ENCODE measurements around the gene C11orf68.

The C11orf68 gene

DNA sequence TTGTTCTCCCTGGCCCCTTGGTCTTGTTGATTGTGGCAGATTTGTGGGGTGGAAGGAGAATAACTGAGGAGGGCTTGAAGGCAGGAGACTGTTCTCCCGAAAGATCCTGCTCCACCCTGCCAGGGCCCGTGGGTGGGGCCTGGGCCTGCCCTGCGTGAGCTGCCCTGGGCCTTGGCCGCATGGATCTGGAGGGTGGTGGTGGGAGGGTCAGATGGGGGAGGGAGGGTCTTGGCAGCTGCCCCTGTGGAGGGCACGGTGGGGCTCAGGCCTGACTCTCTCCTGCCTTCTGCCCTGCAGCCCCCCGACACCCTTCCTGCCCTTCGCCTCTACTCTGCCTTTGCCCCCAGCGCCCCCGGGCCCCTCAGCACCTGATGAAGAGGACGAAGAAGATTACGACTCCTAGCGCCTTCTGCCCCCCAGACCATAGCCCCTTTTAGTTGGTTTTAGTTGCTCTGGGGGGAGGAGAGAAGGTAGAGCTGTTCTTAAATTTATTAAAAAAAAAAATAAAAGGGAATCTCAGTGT is 2.2 kb upstream of the C11orf68 start:
- H3K4me3 ChIP-seq (ENCODE audit: low read depth, low read length) = no peak overlapping the region
- TF ChIP-seq, protein P1, sequence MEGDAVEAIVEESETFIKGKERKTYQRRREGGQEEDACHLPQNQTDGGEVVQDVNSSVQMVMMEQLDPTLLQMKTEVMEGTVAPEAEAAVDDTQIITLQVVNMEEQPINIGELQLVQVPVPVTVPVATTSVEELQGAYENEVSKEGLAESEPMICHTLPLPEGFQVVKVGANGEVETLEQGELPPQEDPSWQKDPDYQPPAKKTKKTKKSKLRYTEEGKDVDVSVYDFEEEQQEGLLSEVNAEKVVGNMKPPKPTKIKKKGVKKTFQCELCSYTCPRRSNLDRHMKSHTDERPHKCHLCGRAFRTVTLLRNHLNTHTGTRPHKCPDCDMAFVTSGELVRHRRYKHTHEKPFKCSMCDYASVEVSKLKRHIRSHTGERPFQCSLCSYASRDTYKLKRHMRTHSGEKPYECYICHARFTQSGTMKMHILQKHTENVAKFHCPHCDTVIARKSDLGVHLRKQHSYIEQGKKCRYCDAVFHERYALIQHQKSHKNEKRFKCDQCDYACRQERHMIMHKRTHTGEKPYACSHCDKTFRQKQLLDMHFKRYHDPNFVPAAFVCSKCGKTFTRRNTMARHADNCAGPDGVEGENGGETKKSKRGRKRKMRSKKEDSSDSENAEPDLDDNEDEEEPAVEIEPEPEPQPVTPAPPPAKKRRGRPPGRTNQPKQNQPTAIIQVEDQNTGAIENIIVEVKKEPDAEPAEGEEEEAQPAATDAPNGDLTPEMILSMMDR (IDR thresholded peaks at IDR 0.05; ENCODE audit: insufficient read depth, low read depth, low read length, missing control alignments) = no peak

GRCh38 chr11:65920372-65920802 is 1.5 kb upstream of the C11orf68 start:
- H3K4me3 ChIP-seq (ENCODE audit: low read depth, low read length) = peak overlapping the region; percentile 80
- TF ChIP-seq, protein P1 (IDR thresholded peaks at IDR 0.05; ENCODE audit: insufficient read depth, low read depth, low read length, missing control alignments) = no peak
- DNase-seq (ENCODE audit: low read depth) = no peak

More for the DNA sequence above, 2.2 kb upstream of the C11orf68 start:
- DNase-seq (ENCODE audit: low read depth) = no peak

DNA sequence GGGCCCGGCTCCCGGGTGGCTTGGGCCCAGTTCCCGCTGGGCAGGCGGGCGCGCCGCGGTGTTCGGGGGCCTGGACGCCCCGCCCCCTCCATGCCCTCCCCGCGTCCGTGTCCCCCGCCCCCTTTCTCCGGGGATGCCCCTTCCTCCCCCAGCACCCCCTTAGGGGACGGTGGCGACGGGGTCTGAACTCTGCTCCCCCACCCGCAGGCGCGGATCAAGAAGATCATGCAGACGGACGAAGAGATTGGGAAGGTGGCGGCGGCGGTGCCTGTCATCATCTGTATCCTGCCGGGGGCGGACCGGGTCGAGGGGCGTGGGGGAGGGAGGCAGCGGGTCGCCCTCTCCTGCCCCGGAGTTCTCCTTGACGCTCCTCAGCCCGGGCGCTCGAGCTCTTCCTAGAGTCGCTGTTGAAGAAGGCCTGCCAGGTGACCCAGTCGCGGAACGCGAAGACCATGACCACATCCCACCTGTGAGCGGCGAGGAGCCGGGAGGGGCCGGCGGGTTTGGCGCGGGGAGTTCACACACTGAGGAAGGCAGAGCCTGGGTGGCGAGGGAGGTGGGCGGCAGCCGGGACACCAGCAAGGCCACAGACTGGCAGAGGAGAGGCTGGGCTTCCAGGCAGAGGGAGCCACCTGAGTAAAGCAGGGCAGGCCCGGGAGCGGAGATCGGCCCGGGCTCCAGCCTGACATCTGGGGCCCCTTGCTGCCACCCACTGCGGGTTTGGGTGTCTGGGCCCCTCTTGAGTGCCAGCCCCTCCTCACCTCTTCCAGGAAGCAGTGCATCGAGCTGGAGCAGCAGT is 910 bp upstream of the C11orf68 start:
- TF ChIP-seq, protein P1 (IDR thresholded peaks at IDR 0.05; ENCODE audit: insufficient read depth, low read depth, low read length, missing control alignments) = no peak
- H3K4me3 ChIP-seq (ENCODE audit: low read depth, low read length) = peak overlapping the region; percentile 80
- DNase-seq (ENCODE audit: low read depth) = peak; percentile 56

- H3K4me3 ChIP-seq (ENCODE audit: low read depth, low read length) = peak within 1 kb of the TSS; percentile 92
- TF ChIP-seq, protein P1 (IDR thresholded peaks at IDR 0.05; ENCODE audit: insufficient read depth, low read depth, low read length, missing control alignments) = no peak
- DNase-seq (ENCODE audit: low read depth) = peak; percentile 99
These were observed 295 bp upstream of the C11orf68 start, which contains the start of gene DRAP1 for GRCh38 chr11:65919141-65919572. Gene DRAP1 (plus strand): TSS chr11:65919426. CDS start chr11:65919502, 76 bp downstream.

GRCh38 chr11:65917434-65918210 is 1.2 kb downstream of the C11orf68 start:
- TF ChIP-seq, protein P1 (IDR thresholded peaks at IDR 0.05; ENCODE audit: insufficient read depth, low read depth, low read length, missing control alignments) = no peak
- peak overlapping the region; percentile 92 for H3K4me3 ChIP-seq (ENCODE audit: low read depth, low read length)
- DNase-seq (ENCODE audit: low read depth) = no peak

DNA sequence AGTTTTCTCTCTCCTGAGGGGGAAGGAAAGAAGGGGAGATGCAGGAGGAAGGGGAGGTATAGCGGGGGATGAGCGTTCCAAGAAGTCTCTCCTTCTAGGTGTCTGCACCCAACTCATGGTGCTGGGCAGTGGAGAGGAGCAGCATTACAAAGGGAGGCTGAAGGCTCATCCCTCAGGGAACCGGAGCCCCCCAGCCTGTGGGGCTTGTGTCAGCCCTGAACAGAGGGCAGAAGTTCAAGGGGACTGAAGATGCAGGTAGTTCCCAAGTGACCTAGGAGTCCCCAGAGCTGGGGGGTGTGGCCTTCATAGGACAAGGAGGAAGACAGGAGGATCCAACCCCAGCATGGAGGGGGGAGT is 1.8 kb downstream of the C11orf68 start:
- DNase-seq (ENCODE audit: low read depth) = no peak
- H3K4me3 ChIP-seq (ENCODE audit: low read depth, low read length) = no peak overlapping the region
- TF ChIP-seq, protein P1 (IDR thresholded peaks at IDR 0.05; ENCODE audit: insufficient read depth, low read depth, low read length, missing control alignments) = no peak
